Panc1 (cell line): ENCODE data around the gene FGF14.

Experiments
- CTCF ChIP-seq: fragments of 450-650 bp; IDR thresholded peaks from 2 replicates; pipeline ENCODE4 v1.5.1; 2017; ENCODE audit warnings: mild to moderate bottlenecking
- POLR2AphosphoS5 ChIP-seq: IDR thresholded peaks from 2 replicates; pipeline ENCODE4 v1.6.1; 2012; ENCODE audit warnings: mild to moderate bottlenecking, low read depth, low read length, moderate library complexity
- REST ChIP-seq, 2 experiments: IDR thresholded peaks; 2 replicates each; pipeline ENCODE4 v1.6.1; 2011 to 2012; ENCODE audit warnings: low read depth in 2 of 2, control low read depth in 1 of 2, low read length in 1 of 2, mild to moderate bottlenecking in 1 of 2, moderate library complexity in 1 of 2; ENCODE audit not compliant: insufficient read depth in 1 of 2
- SIN3A ChIP-seq: IDR thresholded peaks from 2 replicates; pipeline ENCODE4 v1.6.1; 2012; ENCODE audit warnings: low read depth, mild to moderate bottlenecking, low read length, moderate library complexity, borderline replicate concordance; ENCODE audit not compliant: insufficient read depth
- TCF7L2 ChIP-seq: IDR thresholded peaks from 2 replicates; pipeline ENCODE4 v1.6.1; 2011; ENCODE audit warnings: mild to moderate bottlenecking, low read depth, low read length, inconsistent platforms

GRCh38 chr13:101945435-101945834 lies 456.4 kb downstream of the FGF14 start:
- TF ChIP-seq CTCF (no peak), POLR2AphosphoS5 (no peak), SIN3A (no peak), TCF7L2 (no peak), REST (IDR thresholded peaks at IDR 0.05; ENCODE audit: insufficient read depth in 1 of 2, low read depth in 2 of 2, low read length in 1 of 2) (no peak)
